ENCODE measurements around the gene ABCA1. TPM values are rescaled to one million over a fixed set of nuclear protein-coding genes. Genes with fewer than 3 reads are reported as not detected.

The ABCA1 gene
- total RNA-seq, 6 donors from 2014 or later: 27.6 to 194 (median 47.0) TPM

GRCh38 chr9:104974053-104974962, 46.4 kb upstream of the ABCA1 start:
- no peaks in the 10 kb centered on the region for H3K36me3 ChIP-seq
- no peak for DNase-seq
- H3K27me3 ChIP-seq: no peaks in the 10 kb centered on the region
- 60 to 61% methylated on average over 8 of the region's 8 CpGs for WGBS, 2 donors
- TF ChIP-seq POLR2AphosphoS5 (IDR thresholded peaks at IDR 0.05) (no peak), EP300 (IDR thresholded peaks at IDR 0.05) (no peak), CTCF (IDR thresholded peaks at IDR 0.05) (no peak), POLR2A (IDR thresholded peaks at IDR 0.05) (no peak)
- H3K4me3 ChIP-seq: no peak overlapping the region
- H3K27ac ChIP-seq: peak overlapping the region in 1 of 4 donors; percentile 16
- H3K4me1 ChIP-seq: peaks cover 9 to 41% (median 13%) of the 10 kb centered on the region in 4 donors
- no peaks in the 10 kb centered on the region for H3K9me3 ChIP-seq
- ATAC-seq (ENCODE audit: low FRiP score in 2 of 2): no peak

- no peak for TF ChIP-seq POLR2A (IDR thresholded peaks at IDR 0.05)
- TF ChIP-seq EP300 (IDR thresholded peaks at IDR 0.05): peak in 3 of 4 donors; percentile 37 to 50 (median 47)
- peak in 1 of 2 donors; percentile 17 for TF ChIP-seq POLR2AphosphoS5 (IDR thresholded peaks at IDR 0.05)
- no peak for TF ChIP-seq CTCF (IDR thresholded peaks at IDR 0.05)
- Histone ChIP-seq H3K9me3 (no peaks in the 10 kb centered on the region), H3K4me3 (no peak overlapping the region), H3K27me3 (no peaks in the 10 kb centered on the region), H3K27ac (peak overlapping the region; percentile 7 to 68 (median 40)), H3K4me1 (peaks cover 18 to 51% (median 25%) of the 10 kb centered on the region in 4 donors), H3K36me3 (no peaks in the 10 kb centered on the region)
- 71 to 76% methylated on average over 4 of the region's 4 CpGs for WGBS, 2 donors
- ATAC-seq (ENCODE audit: low FRiP score in 2 of 2): peak in 1 of 2 donors; percentile 76
- no peak for DNase-seq
These were observed 44.4 kb upstream of the ABCA1 start for GRCh38 chr9:104972242-104972866.

DNA sequence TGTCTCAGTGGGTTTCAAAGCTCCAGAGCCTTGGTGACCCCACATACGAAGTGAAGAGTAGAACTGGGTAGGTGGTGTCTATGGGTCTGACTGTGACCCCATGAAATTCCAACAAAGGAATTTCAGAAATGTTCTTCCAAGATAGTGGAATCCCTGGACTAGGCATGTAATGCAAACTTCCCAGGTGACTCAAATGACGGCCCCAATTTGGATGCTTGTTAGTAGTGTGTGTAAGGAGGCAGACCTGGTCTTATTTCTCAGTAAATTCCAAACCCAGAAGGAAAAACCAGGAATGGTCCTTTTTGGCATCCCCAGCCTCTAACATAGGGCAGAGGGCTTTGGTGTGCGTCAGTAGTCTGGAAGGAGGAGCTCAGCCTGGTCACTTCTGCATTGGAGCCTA, 43.6 kb upstream of the ABCA1 start:
- peaks cover 18 to 51% (median 25%) of the 10 kb centered on the region in 4 donors for H3K4me1 ChIP-seq
- TF ChIP-seq POLR2A (IDR thresholded peaks at IDR 0.05) (no peak), CTCF (IDR thresholded peaks at IDR 0.05) (no peak), POLR2AphosphoS5 (IDR thresholded peaks at IDR 0.05) (no peak), EP300 (IDR thresholded peaks at IDR 0.05) (no peak)
- H3K27ac ChIP-seq: peak overlapping the region in 3 of 4 donors; percentile 7 to 68 (median 45)
- H3K9me3 ChIP-seq: no peaks in the 10 kb centered on the region
- 80 to 82% methylated on average over 3 of the region's 3 CpGs for WGBS, 2 donors
- H3K27me3 ChIP-seq: no peaks in the 10 kb centered on the region
- ATAC-seq (ENCODE audit: low FRiP score in 2 of 2) (no peak), DNase-seq (no peak)
- no peak overlapping the region for H3K4me3 ChIP-seq
- H3K36me3 ChIP-seq: no peaks in the 10 kb centered on the region

DNA sequence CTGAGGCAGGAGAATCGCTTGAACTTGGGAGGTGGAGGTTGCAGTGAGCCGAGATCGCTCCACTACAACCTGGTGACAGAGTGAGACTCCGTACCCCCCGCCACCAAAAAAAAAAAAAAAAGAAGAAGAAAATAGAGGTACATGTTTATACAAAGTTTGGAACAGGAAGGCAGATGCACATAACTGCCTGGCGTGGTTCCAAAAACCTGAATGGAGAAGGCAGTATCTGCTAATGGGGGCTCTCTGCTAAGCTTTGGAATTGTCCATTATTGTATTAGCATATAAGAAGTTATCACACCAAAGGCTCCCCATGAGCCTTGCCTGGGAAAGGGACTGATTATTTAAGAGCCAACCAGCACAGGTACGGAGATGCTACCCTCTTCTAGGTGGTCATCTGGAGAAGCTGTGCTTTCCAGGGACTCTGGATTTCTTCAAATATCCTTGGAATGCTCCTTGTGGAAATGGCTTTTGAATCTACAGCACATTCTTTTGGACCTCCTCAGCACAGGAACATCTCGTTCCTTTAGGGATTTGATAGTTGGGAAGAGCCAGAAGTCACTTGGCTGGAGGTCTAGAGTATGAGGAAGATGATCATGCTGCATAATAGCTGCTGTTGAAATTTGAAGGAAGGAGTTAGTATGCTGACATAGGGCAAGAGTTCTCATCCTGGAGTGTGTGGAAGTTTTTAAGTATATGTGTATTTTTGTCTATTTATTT, 42.5 kb upstream of the ABCA1 start:
- H3K27me3 ChIP-seq: no peaks in the 10 kb centered on the region
- H3K9me3 ChIP-seq: no peaks in the 10 kb centered on the region
- ATAC-seq (ENCODE audit: low FRiP score in 2 of 2) (peak in 1 of 2 donors; percentile 46), DNase-seq (no peak)
- H3K4me1 ChIP-seq: peaks cover 18 to 51% (median 25%) of the 10 kb centered on the region in 4 donors
- TF ChIP-seq POLR2AphosphoS5 (IDR thresholded peaks at IDR 0.05) (peak in 1 of 2 donors; percentile 20), EP300 (IDR thresholded peaks at IDR 0.05) (peak in 2 of 4 donors; percentile 12 to 62), POLR2A (IDR thresholded peaks at IDR 0.05) (no peak), CTCF (IDR thresholded peaks at IDR 0.05) (no peak)
- H3K27ac ChIP-seq: peak overlapping the region in 2 of 4 donors; percentile 68 to 96
- WGBS, 2 donors: 80 to 85% methylated on average over 6 to 8 of the region's 8 CpGs
- no peaks in the 10 kb centered on the region for H3K36me3 ChIP-seq
- H3K4me3 ChIP-seq: no peak overlapping the region

All from upper lobe of left lung (tissue), 6 donors.